H1 (cell line): ENCODE data around the gene YWHAG. TPM values are rescaled to one million over a fixed set of nuclear protein-coding genes. Genes with fewer than 3 reads are reported as not detected.

Experiments used
- CTCF ChIA-PET: fragments of 300-600 bp; sonication (Branson Sonifier 250); formaldehyde crosslinking; loops from one replicate; lab custom pipeline; 2021; ENCODE audit not compliant: partially characterized antibody; lab: Charles Lee
- POLR2A ChIA-PET: fragments of 300-600 bp; sonication (Branson Sonifier 250); formaldehyde crosslinking; loops from one replicate; lab custom pipeline; 2021; ENCODE audit warnings: inconsistent platforms; ENCODE audit not compliant: partially characterized antibody; lab: Charles Lee
- DNase-seq, 2 experiments: peaks; one replicate each; pipeline versions ENCODE4 v3.0.0 to v3.0.0-alpha.2; 2010 to 2022; ENCODE audit warnings: low spot score in 2 of 2, low read depth in 1 of 2, mixed read lengths in 1 of 2
- FAIRE-seq: peaks from 2 replicates; lab custom pipeline; 2011; peaks lifted over from hg19 to GRCh38; lab: Jason Lieb, UNC
- H2AFZ ChIP-seq: 2 replicates; pipeline ENCODE4 v1.8.1; 2012; ENCODE audit warnings: low read length, inconsistent platforms
- H2AK5ac ChIP-seq: 2 replicates; pipeline ENCODE4 v1.6.1; 2013; ENCODE audit warnings: low read depth, low read length
- H2BK120ac ChIP-seq: replicated peaks from 2 replicates; pipeline ENCODE3; 2013; ENCODE audit warnings: low read depth, low read length, inconsistent platforms
- H2BK12ac ChIP-seq: 2 replicates; pipeline ENCODE4 v1.6.1; 2013; ENCODE audit warnings: low read depth, low read length
- H2BK15ac ChIP-seq: 2 replicates; pipeline ENCODE4 v1.6.1; 2013; ENCODE audit warnings: low read length
- H2BK20ac ChIP-seq: 2 replicates; pipeline ENCODE4 v1.6.1; 2013; ENCODE audit warnings: low read length
- H2BK5ac ChIP-seq: 2 replicates; pipeline ENCODE4 v1.6.1; 2013; ENCODE audit warnings: low read depth, low read length
- H3K14ac ChIP-seq: 2 replicates; pipeline ENCODE4 v1.6.1; 2013; ENCODE audit warnings: inconsistent platforms; ENCODE audit not compliant: insufficient read length
- H3K18ac ChIP-seq: 2 replicates; pipeline ENCODE4 v1.6.1; 2013; ENCODE audit warnings: low read length; ENCODE audit errors: extremely low read depth
- H3K23ac ChIP-seq: 2 replicates; pipeline ENCODE4 v1.6.1; 2013; ENCODE audit warnings: inconsistent platforms; ENCODE audit not compliant: insufficient read length
- H3K23me2 ChIP-seq: 2 replicates; pipeline ENCODE4 v1.6.1; 2013; ENCODE audit warnings: low read depth, low read length
- H3K27ac ChIP-seq: 2 replicates; pipeline ENCODE4 v1.6.1; 2011; ENCODE audit warnings: low read depth, low read length, inconsistent platforms
- H3K27me3 ChIP-seq, 4 experiments: replicated peaks in 1 of 4; 1 replicate in 1 of 4; 2 replicates in 3 of 4; pipeline versions ENCODE4 v1.6.1 to v1.8.1; 2011 to 2013; ENCODE audit warnings: low read length in 3 of 4, mild to moderate bottlenecking in 3 of 4, inconsistent platforms in 2 of 4, mixed read lengths in 2 of 4, moderate library complexity in 1 of 4; ENCODE audit not compliant: control insufficient read depth in 3 of 4, insufficient read depth in 3 of 4; ENCODE audit errors: extremely low read depth in 1 of 4
- H3K36me3 ChIP-seq, 4 experiments: 2 replicates each; pipeline versions ENCODE4 v1.6.1 to v1.8.1; 2011 to 2013; ENCODE audit warnings: mild to moderate bottlenecking in 4 of 4, low read length in 3 of 4, moderate library complexity in 2 of 4, control low read depth in 1 of 4, inconsistent platforms in 1 of 4; ENCODE audit not compliant: insufficient read depth in 4 of 4, control insufficient read depth in 2 of 4
- H3K4ac ChIP-seq: replicated peaks from 2 replicates; pipeline ENCODE3; 2013; ENCODE audit warnings: low read length, low read depth, mixed read lengths, inconsistent platforms; ENCODE audit not compliant: insufficient read length
- H3K4me1 ChIP-seq, 4 experiments: replicated peaks in 1 of 4; 1 replicate in 1 of 4; 2 replicates in 3 of 4; pipeline versions ENCODE4 v1.6.1 to v1.8.1; 2011 to 2013; ENCODE audit warnings: low read length in 3 of 4, inconsistent platforms in 2 of 4, mixed read lengths in 1 of 4; ENCODE audit not compliant: insufficient read depth in 4 of 4, control insufficient read depth in 3 of 4
- H3K4me2 ChIP-seq, 2 experiments: 2 replicates each; pipeline versions ENCODE4 v1.6.1 to v1.8.1; 2011 to 2013; ENCODE audit warnings: low read depth in 2 of 2, low read length in 2 of 2, control low read depth in 1 of 2, inconsistent platforms in 1 of 2, mild to moderate bottlenecking in 1 of 2; ENCODE audit not compliant: insufficient read depth in 1 of 2
- H3K4me3 ChIP-seq, 4 experiments: fragments of 200-600, 300-600 bp in 1 of 4; sonication (generic), shearing (Covaris generic), sonication (Bioruptor Twin) in 1 of 4; 2 replicates each; pipeline versions ENCODE4 v1.5.1 to v1.8.1; 2011 to 2016; ENCODE audit warnings: low read length in 4 of 4, low read depth in 3 of 4, control low read depth in 2 of 4, inconsistent platforms in 2 of 4, mild to moderate bottlenecking in 2 of 4, mixed read lengths in 1 of 4, moderate library complexity in 1 of 4; ENCODE audit not compliant: insufficient read depth in 2 of 4; ENCODE audit errors: extremely low read depth in 1 of 4
- H3K56ac ChIP-seq: replicated peaks from 2 replicates; pipeline ENCODE3; 2013; ENCODE audit warnings: low read depth, mild to moderate bottlenecking, mixed read lengths, low read length, inconsistent platforms; ENCODE audit not compliant: insufficient read length
- H3K79me1 ChIP-seq: 2 replicates; pipeline ENCODE4 v1.6.1; 2013; ENCODE audit warnings: low read depth, low read length, control low read depth
- H3K79me2 ChIP-seq, 2 experiments: 2 replicates each; pipeline versions ENCODE4 v1.6.1 to v1.8.1; 2012 to 2013; ENCODE audit warnings: low read length in 2 of 2, mild to moderate bottlenecking in 2 of 2, inconsistent platforms in 1 of 2; ENCODE audit not compliant: insufficient read depth in 2 of 2, control insufficient read depth in 1 of 2
- H3K9ac ChIP-seq, 4 experiments: replicated peaks in 1 of 4; 1 replicate in 1 of 4; 2 replicates in 3 of 4; pipeline versions ENCODE4 v1.6.1 to v1.8.1; 2011 to 2013; ENCODE audit warnings: low read depth in 3 of 4, low read length in 3 of 4, control low read depth in 2 of 4, mild to moderate bottlenecking in 2 of 4, moderate library complexity in 2 of 4, inconsistent platforms in 1 of 4; ENCODE audit errors: extremely low read depth in 1 of 4
- H3K9me3 ChIP-seq, 2 experiments: 2 replicates each; pipeline versions ENCODE4 v1.6.1 to v1.8.1; 2012 to 2013; ENCODE audit warnings: mild to moderate bottlenecking in 2 of 2, moderate library complexity in 2 of 2, control low read depth in 1 of 2, inconsistent platforms in 1 of 2, low read depth in 1 of 2, low read length in 1 of 2, mixed read lengths in 1 of 2; ENCODE audit not compliant: insufficient read depth in 2 of 2
- H4K20me1 ChIP-seq, 2 experiments: replicated peaks in 1 of 2; 2 replicates each; pipeline versions ENCODE3 to v1.8.1; 2011 to 2013; ENCODE audit warnings: inconsistent platforms in 2 of 2, low read length in 2 of 2, mild to moderate bottlenecking in 1 of 2; ENCODE audit not compliant: insufficient read depth in 2 of 2, control insufficient read depth in 1 of 2
- H4K5ac ChIP-seq: 2 replicates; pipeline ENCODE4 v1.6.1; 2013; ENCODE audit warnings: low read length, low read depth, mixed read lengths, inconsistent platforms; ENCODE audit not compliant: insufficient read length
- H4K8ac ChIP-seq: 2 replicates; pipeline ENCODE4 v1.8.0; 2013; ENCODE audit warnings: mild to moderate bottlenecking, moderate library complexity, low read length, inconsistent platforms; ENCODE audit not compliant: insufficient read depth; ENCODE audit errors: extremely low read depth
- H4K91ac ChIP-seq: replicated peaks from 2 replicates; pipeline ENCODE3; 2013; ENCODE audit warnings: low read length, mixed read lengths, inconsistent platforms; ENCODE audit not compliant: insufficient read length
- CTCF ChIP-seq, 3 experiments: IDR thresholded peaks; 1 replicate in 2 of 3; 2 replicates in 1 of 3; pipeline versions ENCODE4 v1.5.1 to v1.6.1; 2011; ENCODE audit warnings: low read length in 3 of 3, mild to moderate bottlenecking in 3 of 3, inconsistent platforms in 2 of 3, low read depth in 1 of 3, moderate library complexity in 1 of 3; ENCODE audit not compliant: insufficient read depth in 1 of 3; ENCODE audit errors: control extremely low read depth in 1 of 3
- POLR2A ChIP-seq, 2 experiments: IDR thresholded peaks; 1 replicate in 1 of 2; 2 replicates in 1 of 2; pipeline ENCODE4 v1.6.1; 2011; ENCODE audit warnings: low read depth in 2 of 2, low read length in 2 of 2, mild to moderate bottlenecking in 2 of 2; ENCODE audit errors: control extremely low read depth in 1 of 2
- POLR2AphosphoS5 ChIP-seq: IDR thresholded peaks from 2 replicates; pipeline ENCODE4 v1.6.1; 2011; ENCODE audit warnings: low read depth, low read length
- USF2 ChIP-seq: IDR thresholded peaks from 2 replicates; pipeline ENCODE4 v1.6.1; 2011; ENCODE audit warnings: low read length, improper control_type of control experiment
- WGBS, 2 experiments: shearing (Covaris generic) in 1 of 2; methylation state at CpG; one replicate each; pipeline versions ENCODE4 v1.1.6 to v1.1.7; 2013 to 2015; ENCODE audit warnings: low lambda C conversion rate in 2 of 2, mixed read lengths in 2 of 2, inconsistent platforms in 1 of 2, low coverage in 1 of 2, missing lambda C conversion rate in 1 of 2; ENCODE audit not compliant: insufficient replicate concordance in 2 of 2, insufficient coverage in 1 of 2, insufficient read length in 1 of 2; ENCODE audit errors: extremely low coverage in 1 of 2, missing lambda C conversion rate in 1 of 2; 5-methylcytosine and 5-hydroxymethylcytosine counted together
- polyA plus RNA-seq, 7 experiments: library from polyadenylated mRNA; depleted of rRNA in 3 of 7; stranded (reverse) in 5 of 7; unstranded in 2 of 7; fragments of >200 nt in 5 of 7; fragments of 200-250 nt in 2 of 7; gene quantifications; 1 replicate in 5 of 7; 2 replicates in 1 of 7; 4 replicates in 1 of 7; pipeline versions ENCODE4 v1.2.1 to v1.2.3, GENCODE V29; 2011 to 2013; ENCODE audit warnings: missing spikeins in 2 of 7, mixed read lengths in 2 of 7
- total RNA-seq: library from RNA; stranded (reverse); fragmentation: NEBNext Ultra II Directional; extraction: Animal tissue kit (Norgen Biotek cat#: 25700); gene quantifications from 2 replicates; pipeline ENCODE4 v1.2.1, GENCODE V29; 2021

YWHAG gene
- total and polyA plus RNA-seq, 2 of the 8 experiments (the other 6 are each of a cell fraction or from before 2014, with no cell fraction given), result 57.2 to 241 TPM

- no peak overlapping the region for H4K8ac ChIP-seq
- no peak overlapping the region for H3K4ac ChIP-seq
- no peak overlapping the region for H3K14ac ChIP-seq
- peak overlapping the region in 1 of 4 experiments; percentile 99; a peak in 1 of 8 replicates for H3K4me3 ChIP-seq
- H3K27ac ChIP-seq, result no peak overlapping the region
- H2BK5ac ChIP-seq, result no peak overlapping the region
- H3K56ac ChIP-seq, result no peak overlapping the region
- 85% methylated on average over 4 of the region's 4 CpGs; no CpG with 5 or more reads in 1 of the 2 experiments for whole genome bisulfite sequencing, 2 experiments
- no peaks in the 10 kb centered on the region; the same call in 1 of the 2 replicates for H3K23me2 ChIP-seq
- no peak for FAIRE-seq
- H2AFZ ChIP-seq, result no peak overlapping the region
- peaks cover 75 to 92% of the 10 kb centered on the region in 2 experiments for H3K79me2 ChIP-seq
- no peak overlapping the region for H3K9ac ChIP-seq
- H2BK12ac ChIP-seq, result no peak overlapping the region
- no peak for DNase-seq
- H2BK20ac ChIP-seq, result no peak overlapping the region
- ChIA-PET CTCF (interaction anchor here (1.3 kb wide), 1 partner anchor 24 kb away, joined by 4 read pairs; no protein-coding TSS in a partner anchor), POLR2A (interaction anchor here (0.7 to 14.3 kb wide), 11 partner anchors 14 to 69 kb away, joined by 3 to 249 read pairs (median 5); no protein-coding TSS in a partner anchor)
- H2BK120ac ChIP-seq, result no peak overlapping the region
- peaks cover 2 to 46% (median 18%) of the 10 kb centered on the region in 4 experiments; a peak in 7 of 8 replicates for H3K36me3 ChIP-seq
- TF ChIP-seq CTCF (IDR thresholded peaks at IDR 0.05; ENCODE audit: control extremely low read depth in 1 of 3, insufficient read depth in 1 of 3, low read depth in 1 of 3, low read length in 3 of 3) (no peak), USF2 (no peak), POLR2A (IDR thresholded peaks at IDR 0.05; ENCODE audit: control extremely low read depth in 1 of 2, low read depth in 2 of 2, low read length in 2 of 2) (peak; percentile 33 to 46; a peak in 1 of 3 replicates), POLR2AphosphoS5 (peak; percentile 64)
- no peak overlapping the region; a peak in 1 of 4 replicates for H3K4me2 ChIP-seq
- H4K5ac ChIP-seq, result no peak overlapping the region
- H3K4me1 ChIP-seq, result peaks cover 0 to 5% (median 2%) of the 10 kb centered on the region in 4 experiments; a peak in 5 of 7 replicates
- no peak overlapping the region for H3K18ac ChIP-seq
- H2AK5ac ChIP-seq, result no peak overlapping the region
- no peaks in the 10 kb centered on the region for H3K27me3 ChIP-seq
- peaks cover 43 to 52% of the 10 kb centered on the region in 2 experiments for H4K20me1 ChIP-seq
- H4K91ac ChIP-seq, result no peak overlapping the region
- no peaks in the 10 kb centered on the region for H3K9me3 ChIP-seq
- H3K79me1 ChIP-seq, result no peaks in the 10 kb centered on the region
- H3K23ac ChIP-seq, result no peak overlapping the region
- no peak overlapping the region for H2BK15ac ChIP-seq
Observed at GRCh38 chr7:76354516-76354915, 4.3 kb downstream of the YWHAG start.
